D721Med (cell line): ENCODE data around the gene IL5RA.

Experiments
- DNase-seq: peaks from one replicate; pipeline ENCODE4 v3.0.0; 2011; ENCODE audit warnings: low spot score; ENCODE audit not compliant: insufficient read length
- FAIRE-seq: peaks from 2 replicates; lab custom pipeline; 2011; peaks lifted over from hg19 to GRCh38; lab: Jason Lieb, UNC
- CTCF ChIP-seq: IDR thresholded peaks from 2 replicates; pipeline ENCODE4 v1.5.1; 2012; ENCODE audit warnings: mild to moderate bottlenecking, control low read depth; ENCODE audit not compliant: insufficient read depth; ENCODE audit errors: missing control alignments

The IL5RA gene

GRCh38 chr3:3066378-3066777, 43.8 kb downstream of the IL5RA start:
- DNase-seq = no peak
- FAIRE-seq = no peak
- TF ChIP-seq CTCF = no peak

- FAIRE-seq (no peak), DNase-seq (no peak)
- no peak for TF ChIP-seq CTCF
Measured at GRCh38 chr3:3065876-3066275, 44.3 kb downstream of the IL5RA start.

GRCh38 chr3:3064297-3064696, 45.9 kb downstream of the IL5RA start:
- no peak for TF ChIP-seq CTCF
- FAIRE-seq = no peak

GRCh38 chr3:3059645-3060044, 50.5 kb downstream of the IL5RA start:
- DNase-seq (no peak), FAIRE-seq (no peak)
- no peak for TF ChIP-seq CTCF

More at GRCh38 chr3:3064297-3064696, 45.9 kb downstream of the IL5RA start:
- DNase-seq = no peak

GRCh38 chr3:3053974-3054373, 56.2 kb downstream of the IL5RA start:
- FAIRE-seq = no peak
- DNase-seq = no peak
- TF ChIP-seq CTCF = no peak

- TF ChIP-seq CTCF = no peak
- DNase-seq = no peak
- no peak for FAIRE-seq
Measured at GRCh38 chr3:3038201-3038991, 71.8 kb downstream of the IL5RA start.

GRCh38 chr3:3037156-3037555, 73.0 kb downstream of the IL5RA start:
- DNase-seq = no peak
- TF ChIP-seq CTCF = no peak
- no peak for FAIRE-seq
